Osteocyte (in vitro differentiated cells): ENCODE measurements around the gene SPTB. TPM values are rescaled to one million over a fixed set of nuclear protein-coding genes. Genes with fewer than 3 reads are reported as not detected.

Source experiments
- DNase-seq: peaks from one replicate; pipeline ENCODE4 v3.0.0; 2021; ENCODE audit warnings: mixed read lengths; ENCODE audit not compliant: unreplicated experiment; ENCODE audit errors: extremely low spot score
- H3K27ac Mint-ChIP-seq: one replicate; pipeline ENCODE4 v1.8.0; 2021; ENCODE audit warnings: mild to moderate bottlenecking, mixed read lengths; ENCODE audit not compliant: unreplicated experiment
- H3K27me3 Mint-ChIP-seq: one replicate; pipeline ENCODE4 v1.8.0; 2021; ENCODE audit warnings: mixed read lengths; ENCODE audit not compliant: unreplicated experiment
- H3K36me3 Mint-ChIP-seq: one replicate; pipeline ENCODE4 v1.8.0; 2021; ENCODE audit warnings: mixed read lengths; ENCODE audit not compliant: unreplicated experiment
- H3K4me1 Mint-ChIP-seq: one replicate; pipeline ENCODE4 v1.8.0; 2021; ENCODE audit warnings: mixed read lengths; ENCODE audit not compliant: unreplicated experiment
- H3K4me3 Mint-ChIP-seq: one replicate; pipeline ENCODE4 v1.8.0; 2021; ENCODE audit warnings: mild to moderate bottlenecking, moderate library complexity, mixed read lengths; ENCODE audit not compliant: unreplicated experiment
- H3K9me3 Mint-ChIP-seq: one replicate; pipeline ENCODE4 v1.8.0; 2021; ENCODE audit warnings: mixed read lengths; ENCODE audit not compliant: unreplicated experiment
- CTCF ChIP-seq: fragments of 200-600 bp; sonication (generic); IDR thresholded peaks from 2 replicates; pipeline ENCODE4 v1.5.0; 2021; ENCODE audit warnings: antibody characterized with exemption, mild to moderate bottlenecking, moderate library complexity
- total RNA-seq: library from RNA; stranded (reverse); gene quantifications from 2 replicates; pipeline ENCODE4 v1.2.1, GENCODE V29; 2021

Gene SPTB
- total RNA-seq, 1 donor from 2014 or later, result 0.35 TPM

- Mint-ChIP-seq H3K4me1 (no peaks in the 10 kb centered on the region), H3K27me3 (peaks cover 67% of the 10 kb centered on the region), H3K9me3 (no peaks in the 10 kb centered on the region), H3K36me3 (no peaks in the 10 kb centered on the region), H3K27ac (no peak overlapping the region), H3K4me3 (no peak overlapping the region)
- no peak for DNase-seq
- no peak for TF ChIP-seq CTCF
These were observed 17.8 kb downstream of the SPTB start for GRCh38 chr14:64861916-64862315.

GRCh38 chr14:64860039-64860438, 19.7 kb downstream of the SPTB start:
- H3K27me3 Mint-ChIP-seq, result peaks cover 67% of the 10 kb centered on the region
- H3K4me1 Mint-ChIP-seq, result no peaks in the 10 kb centered on the region
- no peak for TF ChIP-seq CTCF
- H3K9me3 Mint-ChIP-seq, result no peaks in the 10 kb centered on the region
- DNase-seq, result no peak
- no peaks in the 10 kb centered on the region for H3K36me3 Mint-ChIP-seq
- no peak overlapping the region for H3K4me3 Mint-ChIP-seq
- no peak overlapping the region for H3K27ac Mint-ChIP-seq

DNA sequence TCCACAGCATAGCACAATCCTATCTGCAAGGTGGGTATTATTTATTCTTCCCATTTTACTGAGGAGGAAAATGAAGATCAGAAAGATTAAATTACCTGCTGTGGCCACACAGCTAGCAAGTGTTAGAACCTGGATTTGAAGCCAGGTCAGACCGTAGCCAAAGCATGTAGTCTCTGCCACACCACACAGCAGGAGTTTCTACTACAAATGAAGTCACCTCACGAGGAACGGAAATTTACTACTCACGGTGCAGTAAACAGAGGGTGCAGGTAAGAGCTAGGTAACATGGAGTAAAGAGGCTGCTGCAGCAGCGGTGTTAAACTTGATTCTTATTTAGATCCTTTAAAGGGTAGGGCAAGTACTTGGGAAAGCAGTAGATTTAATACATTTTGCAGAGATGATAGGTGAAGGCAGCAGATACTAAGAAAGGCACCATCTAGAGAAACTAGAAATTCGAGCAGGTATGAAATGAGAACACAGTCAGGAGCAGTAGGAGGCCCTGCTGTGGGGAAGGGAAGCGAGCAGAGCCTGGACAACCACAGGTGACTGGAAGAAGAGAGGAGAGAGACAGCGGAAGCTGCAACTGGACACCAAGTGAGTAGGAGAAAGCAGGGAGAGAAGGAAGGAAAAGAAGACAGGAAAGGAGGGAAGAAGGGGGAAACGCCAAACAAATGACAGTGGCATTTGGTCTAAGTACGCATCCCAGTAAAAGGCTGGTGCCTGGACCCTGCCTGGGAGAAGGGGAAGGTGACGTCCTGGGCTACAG, 21.5 kb downstream of the SPTB start:
- Mint-ChIP-seq H3K36me3 (no peaks in the 10 kb centered on the region), H3K9me3 (no peaks in the 10 kb centered on the region), H3K27ac (no peak overlapping the region), H3K4me3 (no peak overlapping the region), H3K4me1 (no peaks in the 10 kb centered on the region), H3K27me3 (peaks cover 54% of the 10 kb centered on the region)
- DNase-seq, result no peak
- no peak for TF ChIP-seq CTCF

GRCh38 chr14:64856529-64857445, 22.9 kb downstream of the SPTB start:
- Mint-ChIP-seq H3K4me3 (no peak overlapping the region), H3K9me3 (no peaks in the 10 kb centered on the region), H3K27ac (no peak overlapping the region), H3K27me3 (peaks cover 60% of the 10 kb centered on the region), H3K4me1 (no peaks in the 10 kb centered on the region), H3K36me3 (no peaks in the 10 kb centered on the region)
- no peak for DNase-seq
- TF ChIP-seq CTCF, result no peak
